Esophagus (tissue), 2 donors: ENCODE results near the gene WIPF3. TPM values are rescaled to one million over a fixed set of nuclear protein-coding genes. Genes with fewer than 3 reads are reported as not detected.

Source experiments
- H3K27ac ChIP-seq, 2 donors: one replicate each; pipeline ENCODE4 v1.5.1; 2013; ENCODE audit warnings: low read depth in 2 of 2, mild to moderate bottlenecking in 2 of 2, inconsistent platforms in 1 of 2, low read length in 1 of 2, moderate library complexity in 1 of 2
- H3K27me3 ChIP-seq, 2 donors: one replicate each; pipeline ENCODE4 v1.6.1; 2013; ENCODE audit warnings: low read length in 2 of 2, control low read depth in 1 of 2, mild to moderate bottlenecking in 1 of 2; ENCODE audit not compliant: insufficient read depth in 2 of 2, control insufficient read depth in 1 of 2
- H3K36me3 ChIP-seq, 2 donors: one replicate each; pipeline ENCODE4 v1.6.1; 2013; ENCODE audit warnings: low read length in 1 of 2; ENCODE audit not compliant: control insufficient read depth in 2 of 2, insufficient read depth in 2 of 2
- H3K4me1 ChIP-seq, 2 donors: one replicate each; pipeline ENCODE4 v1.6.1; 2013; ENCODE audit warnings: low read length in 1 of 2; ENCODE audit not compliant: control insufficient read depth in 2 of 2, insufficient read depth in 2 of 2
- H3K4me3 ChIP-seq, 2 donors: one replicate each; pipeline ENCODE4 v1.5.1; 2013; ENCODE audit warnings: low read length in 2 of 2, mild to moderate bottlenecking in 2 of 2, low read depth in 1 of 2, moderate library complexity in 1 of 2
- H3K9me3 ChIP-seq, 2 donors: one replicate each; pipeline ENCODE4 v1.6.1; 2013; ENCODE audit warnings: mild to moderate bottlenecking in 2 of 2, low read depth in 1 of 2, low read length in 1 of 2, moderate library complexity in 1 of 2; ENCODE audit not compliant: control insufficient read depth in 2 of 2, insufficient read depth in 1 of 2
- WGBS, 2 donors: extraction: QIAGEN DNeasy Blood & Tissue Kit; methylation state at CpG; one replicate each; pipeline ENCODE4 v1.1.7; 2013; 5-methylcytosine and 5-hydroxymethylcytosine counted together
- polyA plus RNA-seq, 2 donors: library from polyadenylated mRNA; stranded (reverse); fragments of 200-250 nt; gene quantifications; one replicate each; pipeline ENCODE4 v1.2.3, GENCODE V29; 2013
- donor health status: healthy with polysubstance abuse.
- donor health status: Bipolar disorder and iron deficiency.

The WIPF3 gene
- polyA plus RNA-seq, 2 donors: 0.56 to 1.2 TPM

DNA sequence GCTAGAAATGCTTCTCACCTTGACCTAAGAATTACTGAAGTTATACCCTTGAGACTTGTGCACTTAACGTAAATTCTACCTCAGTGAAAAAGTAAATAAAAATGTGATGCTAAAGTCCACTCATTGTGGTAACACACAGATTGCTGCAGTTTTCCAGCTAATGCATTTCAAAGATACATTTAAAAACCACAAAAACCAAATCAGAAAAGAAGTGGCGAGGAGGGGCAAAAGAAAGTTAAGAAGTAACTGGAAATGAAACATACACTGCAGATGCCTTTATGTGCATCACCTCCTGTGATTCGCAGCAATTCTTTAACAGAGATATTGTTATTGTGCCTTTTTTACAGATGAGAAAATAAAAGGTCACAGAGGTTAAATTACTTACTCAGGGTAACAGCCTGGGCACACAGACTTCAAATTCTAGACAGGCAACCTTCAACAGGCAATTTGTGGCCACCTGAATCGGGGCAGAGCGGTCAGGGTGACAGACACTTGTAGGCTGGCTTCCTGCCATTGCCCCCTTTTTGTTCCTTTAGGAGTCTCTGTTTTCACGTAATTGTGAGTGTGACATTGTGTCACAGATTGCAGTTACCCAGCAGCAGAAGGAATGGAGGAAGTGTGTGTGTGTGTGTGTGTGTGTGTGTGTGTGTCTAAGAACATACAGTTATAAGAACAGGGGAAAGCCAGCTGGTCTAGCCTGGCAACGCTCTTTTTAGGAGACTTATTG is 1.9 kb downstream of the WIPF3 start:
- peaks cover 0 to 10% of the 10 kb centered on the region in 2 donors for H3K27me3 ChIP-seq
- H3K36me3 ChIP-seq: no peaks in the 10 kb centered on the region
- H3K4me1 ChIP-seq: peaks cover 5 to 10% of the 10 kb centered on the region in 2 donors
- no peak overlapping the region for H3K27ac ChIP-seq
- no peaks in the 10 kb centered on the region for H3K9me3 ChIP-seq
- H3K4me3 ChIP-seq: no peak overlapping the region
- WGBS, 2 donors: 78 to 84% methylated on average over 7 of the region's 7 CpGs

DNA sequence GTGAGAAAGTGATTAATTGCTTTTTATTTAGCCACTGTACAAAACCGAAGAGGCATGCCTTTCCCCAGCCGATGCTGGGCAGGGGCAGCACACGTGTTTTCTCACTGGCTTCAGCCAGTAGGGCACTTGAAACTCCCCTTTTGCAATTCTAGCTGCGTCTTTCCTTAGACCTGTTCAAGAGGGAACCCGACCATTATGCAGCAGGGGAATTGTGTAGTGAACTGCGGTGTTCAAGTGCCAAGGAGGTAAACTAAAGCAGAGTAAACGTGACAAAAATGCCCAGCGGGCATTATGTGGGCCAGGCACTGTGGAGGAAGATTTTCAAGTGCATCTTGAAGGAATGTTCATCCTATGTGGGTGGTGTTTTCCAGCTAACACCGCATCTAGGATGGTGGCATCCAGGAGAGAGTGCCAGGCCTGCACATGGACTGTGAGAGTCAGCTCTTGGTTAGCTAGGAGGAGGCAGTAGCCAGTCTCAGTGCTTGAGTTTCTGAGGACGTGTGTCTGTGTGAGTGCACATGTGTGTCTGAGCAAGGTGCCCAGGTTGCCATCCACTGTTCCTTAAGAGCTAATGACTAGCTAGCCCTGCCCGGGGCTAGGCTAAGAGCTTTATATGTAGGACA is 3.3 kb downstream of the WIPF3 start:
- Histone ChIP-seq H3K27ac (no peak overlapping the region), H3K4me3 (no peak overlapping the region), H3K36me3 (no peaks in the 10 kb centered on the region), H3K9me3 (no peaks in the 10 kb centered on the region), H3K27me3 (peaks cover 0 to 10% of the 10 kb centered on the region in 2 donors), H3K4me1 (peaks cover 5 to 10% of the 10 kb centered on the region in 2 donors)
- 57 to 64% methylated on average over 11 of the region's 11 CpGs for WGBS, 2 donors

DNA sequence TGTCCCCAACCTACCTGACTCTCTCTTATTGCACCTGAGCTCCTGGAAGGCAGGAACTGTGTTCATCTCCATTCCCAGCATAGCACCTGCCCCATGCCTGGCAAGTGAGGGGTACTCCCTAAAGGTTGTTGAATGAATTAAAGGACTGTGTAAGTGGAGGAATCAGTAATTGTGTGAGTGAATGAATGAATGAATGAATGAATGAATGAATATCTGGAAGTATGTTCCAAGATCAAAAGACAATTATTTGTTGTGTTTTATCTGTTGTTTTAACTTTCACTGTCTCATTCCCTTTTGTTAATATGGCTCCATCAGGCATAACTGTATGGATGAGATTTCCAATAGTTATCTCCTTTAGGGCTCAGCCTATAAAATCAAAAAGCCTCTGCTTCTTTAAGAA is 4.0 kb downstream of the WIPF3 start:
- Histone ChIP-seq H3K27ac (no peak overlapping the region), H3K27me3 (peaks cover 0 to 10% of the 10 kb centered on the region in 2 donors), H3K4me3 (no peak overlapping the region), H3K36me3 (no peaks in the 10 kb centered on the region), H3K9me3 (no peaks in the 10 kb centered on the region), H3K4me1 (peaks cover 5 to 10% of the 10 kb centered on the region in 2 donors)

DNA sequence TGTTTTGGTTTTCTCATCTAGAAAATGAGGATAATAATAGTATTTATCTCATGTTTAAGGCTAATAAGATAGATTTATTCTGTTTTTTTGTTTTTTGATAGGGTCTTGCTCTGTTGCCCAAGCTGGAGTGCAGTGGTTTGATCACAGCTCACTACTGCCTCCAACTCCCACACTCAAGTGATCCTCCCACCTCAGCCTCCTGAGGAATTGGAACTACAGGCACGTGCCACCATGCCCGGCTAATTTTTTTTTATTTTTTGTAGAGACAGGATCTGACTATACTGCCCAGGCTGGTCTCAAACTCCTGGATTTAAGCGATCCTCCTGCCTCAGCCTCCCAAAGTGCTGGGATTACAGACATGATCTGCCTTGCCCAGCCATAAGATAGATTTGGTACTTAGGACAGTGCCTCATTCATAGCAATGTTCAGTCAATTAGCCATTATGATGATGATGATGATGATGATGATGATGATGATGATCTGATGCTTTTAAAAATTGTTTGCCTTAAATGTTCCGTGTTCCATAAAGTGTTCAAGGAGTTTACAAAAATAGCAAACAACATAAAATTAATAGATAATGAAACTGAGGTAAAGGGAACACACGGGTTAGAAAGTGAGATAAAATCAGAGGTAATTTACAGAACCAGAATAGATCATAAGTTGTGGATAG is 4.6 kb downstream of the WIPF3 start:
- Histone ChIP-seq H3K27me3 (peaks cover 0 to 9% of the 10 kb centered on the region in 2 donors), H3K4me3 (no peak overlapping the region), H3K27ac (no peak overlapping the region), H3K9me3 (no peaks in the 10 kb centered on the region), H3K4me1 (peaks cover 3 to 10% of the 10 kb centered on the region in 2 donors), H3K36me3 (no peaks in the 10 kb centered on the region)
- WGBS, 2 donors: 74 to 76% methylated on average over 5 of the region's 5 CpGs

DNA sequence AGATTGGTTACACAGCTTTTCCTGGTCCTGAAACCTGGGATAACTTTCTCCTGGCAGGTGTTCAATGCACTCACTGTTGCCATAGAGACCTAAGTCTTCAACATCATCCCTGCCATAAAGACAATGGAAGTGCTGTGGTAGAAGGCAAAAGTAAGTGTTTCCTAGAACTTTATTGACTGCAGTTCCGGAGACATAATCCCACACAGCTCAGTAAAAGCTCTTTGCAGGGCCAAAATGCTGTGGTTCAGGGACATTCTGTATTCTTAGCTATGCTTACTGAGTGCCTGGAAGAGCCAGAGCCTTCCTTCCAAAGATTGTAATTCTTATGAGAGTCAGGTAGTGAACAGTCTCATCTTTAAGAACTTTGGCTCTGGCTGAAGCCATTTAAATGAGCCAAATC is 5.3 kb downstream of the WIPF3 start:
- Histone ChIP-seq H3K36me3 (no peaks in the 10 kb centered on the region), H3K4me3 (no peak overlapping the region), H3K27me3 (peaks cover 0 to 6% of the 10 kb centered on the region in 2 donors), H3K9me3 (no peaks in the 10 kb centered on the region), H3K4me1 (peaks cover 1 to 7% of the 10 kb centered on the region in 2 donors), H3K27ac (no peak overlapping the region)
- 40 to 69% methylated on average over 1 of the region's 1 CpG for WGBS, 2 donors

DNA sequence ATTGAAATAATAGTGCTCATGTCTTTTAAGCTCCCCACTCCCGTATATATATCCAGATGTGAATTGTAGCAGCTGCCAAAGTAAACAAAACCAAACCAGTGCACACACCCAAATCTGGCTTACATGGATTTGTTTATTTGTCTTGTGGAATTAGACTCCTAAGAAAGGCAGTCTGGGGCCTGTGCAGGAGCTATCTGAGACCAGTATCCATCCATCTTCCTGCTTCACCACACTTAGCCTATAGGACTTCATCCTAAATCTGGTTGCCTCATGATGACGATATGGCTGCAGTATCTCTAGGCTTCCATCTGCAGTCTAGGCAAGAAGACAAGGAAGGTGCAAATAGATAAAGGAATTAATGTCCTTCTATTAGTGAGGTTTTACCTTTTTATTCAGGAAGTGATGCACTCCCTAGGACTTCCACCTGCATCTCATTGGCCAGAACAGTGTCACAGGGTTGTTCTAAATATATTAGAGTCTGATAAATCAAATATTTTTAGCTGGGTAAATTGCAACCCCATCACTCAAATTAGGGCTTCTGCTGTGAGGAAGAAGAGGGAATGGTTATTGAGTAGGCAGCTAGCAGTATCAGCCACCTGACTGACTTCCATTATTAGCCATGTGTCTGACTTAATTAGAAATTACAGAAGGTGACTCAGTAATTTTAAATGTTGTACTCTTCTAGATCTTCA is 6.0 kb downstream of the WIPF3 start:
- Histone ChIP-seq H3K9me3 (no peaks in the 10 kb centered on the region), H3K27me3 (peaks cover 0 to 3% of the 10 kb centered on the region in 2 donors), H3K27ac (no peak overlapping the region), H3K4me1 (peaks cover 1 to 2% of the 10 kb centered on the region in 2 donors), H3K4me3 (no peak overlapping the region), H3K36me3 (no peaks in the 10 kb centered on the region)
- 31 to 43% methylated on average over 2 of the region's 2 CpGs for WGBS, 2 donors

DNA sequence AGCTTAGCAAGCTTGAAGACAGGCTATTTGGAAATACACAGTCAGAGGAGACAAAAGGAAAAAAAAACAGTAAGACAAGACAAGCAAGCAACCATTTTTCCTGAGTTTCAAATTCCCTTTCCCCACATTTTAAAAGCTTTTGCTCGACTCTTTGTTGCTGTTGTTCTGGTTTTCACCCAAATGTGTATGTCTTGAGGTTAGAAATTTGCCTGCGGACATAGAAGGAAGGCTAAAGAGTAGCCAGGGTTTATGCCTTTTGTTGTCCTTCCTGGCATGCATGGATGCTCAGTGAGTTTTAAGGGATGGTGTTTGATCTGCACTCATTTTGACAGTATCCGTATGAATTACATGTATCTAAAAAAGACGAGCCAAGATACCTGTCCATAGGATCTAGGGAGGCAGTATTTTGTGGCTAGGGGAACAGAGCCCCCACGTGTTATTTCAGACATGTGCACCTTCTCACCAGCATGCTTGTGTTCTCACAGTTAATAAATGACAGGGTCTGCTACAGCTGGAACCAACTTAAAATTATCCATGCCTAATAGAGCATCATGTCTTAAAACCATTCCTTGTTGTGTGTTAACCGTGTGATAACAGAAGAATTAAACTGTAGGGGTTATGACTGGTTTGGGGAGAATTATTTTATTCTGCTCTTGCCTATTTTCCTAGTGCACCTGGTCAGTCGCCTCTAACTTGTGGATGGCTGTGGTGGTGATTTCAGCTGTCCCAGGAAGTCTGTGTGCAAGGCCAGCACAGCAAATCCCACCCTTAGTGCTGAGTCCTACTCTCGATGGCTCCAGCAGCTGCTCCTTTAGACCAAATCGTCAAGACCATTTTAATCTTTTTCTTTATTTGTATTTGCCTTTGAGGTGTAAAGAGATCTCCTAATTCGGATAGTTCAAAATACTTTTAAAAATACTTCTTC is 9.1 kb downstream of the WIPF3 start:
- WGBS, 2 donors: 73 to 83% methylated on average over 10 of the region's 10 CpGs
- no peaks in the 10 kb centered on the region for H3K36me3 ChIP-seq
- no peaks in the 10 kb centered on the region for H3K9me3 ChIP-seq
- H3K4me1 ChIP-seq: no peaks in the 10 kb centered on the region
- no peak overlapping the region for H3K4me3 ChIP-seq
- H3K27me3 ChIP-seq: no peaks in the 10 kb centered on the region
- H3K27ac ChIP-seq: no peak overlapping the region

DNA sequence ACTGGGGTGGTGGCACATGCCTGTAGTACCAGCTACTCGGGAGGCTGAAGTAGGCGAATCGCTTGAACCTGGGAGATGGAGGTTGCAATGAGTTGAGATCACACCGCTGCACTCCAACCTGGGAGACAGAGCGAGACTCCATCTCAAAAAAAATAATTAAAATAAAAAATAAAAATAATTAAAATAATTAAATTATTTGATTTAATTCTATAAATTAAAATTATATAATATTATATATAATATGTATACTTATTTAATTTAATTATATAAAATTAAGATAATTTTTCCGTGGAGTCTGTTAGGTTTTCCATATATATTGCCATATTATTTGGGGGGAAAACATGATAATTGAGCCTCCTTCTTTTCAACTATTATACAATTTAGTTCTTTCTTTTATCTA is 12.0 kb downstream of the WIPF3 start:
- 94 to 97% methylated on average over 6 of the region's 6 CpGs for WGBS, 2 donors
- Histone ChIP-seq H3K4me1 (no peaks in the 10 kb centered on the region), H3K36me3 (no peaks in the 10 kb centered on the region), H3K27ac (no peak overlapping the region), H3K9me3 (no peaks in the 10 kb centered on the region), H3K4me3 (no peak overlapping the region), H3K27me3 (no peaks in the 10 kb centered on the region)
